Neural cell (in vitro differentiated cells): Measurements from ENCODE around the gene RIPOR2.

Source experiments
- CTCF ChIP-seq: fragments of 450-650 bp; IDR thresholded peaks from 2 replicates; pipeline ENCODE4 v1.5.1; 2014; ENCODE audit warnings: antibody characterized with exemption, mild to moderate bottlenecking, moderate library complexity; ENCODE audit not compliant: poor library complexity, severe bottlenecking
- EZH2 ChIP-seq: fragments of 200-600, 300-800 bp; shearing (Covaris generic), sonication (generic); IDR thresholded peaks from 2 replicates; pipeline ENCODE4 v1.6.1; 2014; ENCODE audit warnings: antibody characterized with exemption, low read length, borderline replicate concordance, mild to moderate bottlenecking; ENCODE audit not compliant: insufficient read depth, poor library complexity, severe bottlenecking
- POLR2AphosphoS5 ChIP-seq: IDR thresholded peaks from 2 replicates; pipeline ENCODE4 v1.6.1; 2012
- RAD21 ChIP-seq: fragments of 450-650 bp; conservative IDR thresholded peaks from 2 replicates; pipeline ENCODE4 v1.6.1; 2014; ENCODE audit warnings: antibody characterized with exemption, mild to moderate bottlenecking, moderate library complexity
- REST ChIP-seq: IDR thresholded peaks from 2 replicates; pipeline ENCODE4 v1.6.1; 2012; ENCODE audit warnings: borderline replicate concordance
- SMC3 ChIP-seq: fragments of 450-650 bp; conservative IDR thresholded peaks from 2 replicates; pipeline ENCODE4 v1.6.1; 2014; ENCODE audit warnings: antibody characterized with exemption, mild to moderate bottlenecking, moderate library complexity; ENCODE audit not compliant: poor library complexity
- TAF1 ChIP-seq: IDR thresholded peaks from 2 replicates; pipeline ENCODE4 v1.6.1; 2012; ENCODE audit warnings: low read depth

- TF ChIP-seq POLR2AphosphoS5 (no peak), CTCF (no peak), REST (no peak), EZH2 (no peak), TAF1 (no peak), RAD21 (no peak), SMC3 (no peak)
Measured at GRCh38 chr6:24865161-24865560, 70.6 kb downstream of the RIPOR2 start.
